Stimulated activated CD8-positive, alpha-beta memory T cell treated with anti-CD3 and anti-CD28 coated beads, Interleukin-12 subunit alpha, Interleukin-12 subunit beta, amount 100 ng/mL, for 24 hours (primary cell): ENCODE measurements around the gene EXD3.

Experiments used
- DNase-seq: peaks from one replicate; pipeline ENCODE4 v3.0.0-alpha.2; 2020; ENCODE audit errors: extremely low read depth

The EXD3 gene

GRCh38 chr9:137432687-137433348 lies 9.9 kb upstream of the EXD3 start:
- no peak for DNase-seq

- no peak for DNase-seq
These were observed 8.5 kb upstream of the EXD3 start for GRCh38 chr9:137431416-137431931.

GRCh38 chr9:137430723-137431415 lies 7.9 kb upstream of the EXD3 start:
- no peak for DNase-seq

- no peak for DNase-seq
These were observed 7.2 kb upstream of the EXD3 start for GRCh38 chr9:137429974-137430722.

GRCh38 chr9:137429546-137429890 lies 6.6 kb upstream of the EXD3 start:
- DNase-seq: no peak

- DNase-seq: no peak
These were observed 6.0 kb upstream of the EXD3 start for GRCh38 chr9:137428841-137429545.

- DNase-seq: no peak
These were observed 5.3 kb upstream of the EXD3 start for GRCh38 chr9:137428311-137428630.

GRCh38 chr9:137427454-137428310 lies 4.7 kb upstream of the EXD3 start:
- no peak for DNase-seq

- no peak for DNase-seq
These were observed 3.2 kb upstream of the EXD3 start for GRCh38 chr9:137426018-137426681.

GRCh38 chr9:137423514-137424291 lies 741 bp upstream of the EXD3 start:
- no peak for DNase-seq

GRCh38 chr9:137421838-137422603 lies 941 bp downstream of the EXD3 start:
- DNase-seq: no peak

GRCh38 chr9:137417161-137418021 lies 5.6 kb downstream of the EXD3 start:
- DNase-seq: no peak

- no peak for DNase-seq
These were observed 6.3 kb downstream of the EXD3 start for GRCh38 chr9:137416563-137417151.

- no peak for DNase-seq
These were observed 6.9 kb downstream of the EXD3 start for GRCh38 chr9:137416006-137416562.

GRCh38 chr9:137415451-137415850 lies 7.5 kb downstream of the EXD3 start:
- no peak for DNase-seq

- no peak for DNase-seq
These were observed 10.5 kb downstream of the EXD3 start for GRCh38 chr9:137412431-137412830.

- DNase-seq: no peak
These were observed 11.1 kb downstream of the EXD3 start for GRCh38 chr9:137411645-137412380.
